HG02798 (cell line): ENCODE data around the gene LITAF.
"Not testable (repeated sequence)": the region's sequence is repeated elsewhere in the genome, so short reads cannot be mapped to it uniquely, and the experiment has no call there.

ENCODE experiments used
- ATAC-seq: cut with Tn5 transposase; IDR thresholded peaks from one replicate; pipeline ENCODE4 v1.9.1; 2021; ENCODE audit warnings: mild to moderate bottlenecking; ENCODE audit not compliant: unreplicated experiment, poor library complexity

The LITAF gene

DNA sequence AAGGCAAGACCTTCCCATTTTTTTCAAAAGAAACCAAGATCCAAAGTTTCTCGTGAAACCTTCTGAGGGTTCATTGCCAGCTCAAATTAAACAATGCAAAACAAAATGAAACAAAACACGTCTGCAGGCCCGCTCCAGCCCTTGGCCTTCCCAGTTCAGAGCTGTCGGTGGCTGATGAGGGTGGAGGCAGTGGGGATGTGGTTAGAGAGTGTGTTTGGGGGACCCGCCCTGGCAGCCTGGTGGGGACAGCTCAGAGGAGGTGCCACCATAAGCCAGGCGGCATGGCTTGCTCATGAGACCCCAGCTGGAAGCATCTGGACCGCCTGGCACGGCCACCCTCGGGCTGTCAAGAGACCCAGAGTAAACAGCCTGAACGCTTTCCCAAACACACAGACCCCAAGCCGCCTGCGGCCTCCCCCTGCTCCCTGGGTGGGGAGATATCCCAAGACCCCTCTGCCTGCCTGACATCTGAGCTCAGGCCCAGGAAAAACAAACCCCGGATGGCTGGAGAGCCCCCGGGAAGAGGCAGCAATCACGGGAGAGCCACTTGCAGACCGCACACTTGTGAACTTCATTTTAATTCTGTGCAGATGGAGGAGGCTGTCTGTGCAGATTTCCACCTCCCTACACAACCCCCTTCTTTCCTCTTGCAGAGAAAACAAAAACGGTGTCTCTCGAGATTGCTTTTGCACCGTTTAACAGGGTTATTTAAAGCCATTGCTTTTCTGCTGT, 35.4 kb upstream of the LITAF start:
- ATAC-seq = peak; percentile 46

DNA sequence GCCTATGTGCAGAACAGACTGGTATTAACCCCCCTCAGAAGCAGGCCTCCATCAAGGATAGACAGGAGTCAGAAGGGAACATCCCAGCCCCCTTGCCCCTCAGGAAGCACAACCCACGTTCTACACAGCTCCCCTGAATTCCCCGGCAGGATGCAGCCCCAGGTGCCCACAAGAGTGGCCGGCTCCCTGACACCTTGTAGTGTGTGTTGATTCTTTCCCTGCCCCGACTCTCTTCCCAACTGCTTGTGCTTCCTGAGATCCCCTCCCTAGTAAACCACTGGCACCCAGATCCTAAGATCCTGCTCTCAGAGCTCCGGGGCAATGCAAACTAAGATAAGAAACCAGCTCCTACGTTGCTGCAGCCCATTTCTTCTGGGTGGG, 34.8 kb upstream of the LITAF start:
- no peak for ATAC-seq

DNA sequence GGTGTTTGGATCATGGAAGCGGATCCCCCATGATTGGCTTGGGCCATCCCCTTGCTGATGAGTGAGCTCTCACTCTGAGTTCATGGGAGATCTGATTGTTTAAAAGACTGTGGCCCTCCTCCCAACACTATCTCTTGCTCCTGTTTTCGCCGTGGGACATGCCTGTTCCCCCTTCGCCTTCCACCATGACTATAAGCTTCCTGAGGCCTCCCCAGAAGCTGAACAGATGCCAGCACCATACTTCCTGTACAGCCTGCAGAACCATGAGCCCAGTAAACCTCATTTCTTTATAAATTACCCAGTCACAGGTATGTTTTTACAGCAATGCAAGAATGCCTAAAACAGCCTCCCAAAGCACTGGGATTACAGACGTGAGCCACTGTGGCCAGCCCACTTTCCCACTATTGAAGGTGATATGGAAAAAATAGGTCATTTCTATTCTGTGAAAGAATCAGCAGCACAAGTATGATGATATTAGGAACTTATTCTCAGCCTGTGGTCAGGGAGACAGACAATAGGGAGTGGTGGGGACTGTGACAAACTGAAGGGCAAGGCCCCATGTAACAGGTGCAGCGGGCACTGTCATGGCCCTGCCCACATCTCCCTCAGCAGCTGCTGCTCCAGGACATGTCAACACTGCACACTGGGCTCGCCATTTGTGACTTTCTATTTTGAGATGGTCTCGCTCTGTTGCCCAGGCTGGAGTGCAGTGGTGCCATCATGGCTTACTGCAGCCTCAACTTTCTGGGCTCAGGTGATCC, 33.7 kb upstream of the LITAF start:
- ATAC-seq = no peak

DNA sequence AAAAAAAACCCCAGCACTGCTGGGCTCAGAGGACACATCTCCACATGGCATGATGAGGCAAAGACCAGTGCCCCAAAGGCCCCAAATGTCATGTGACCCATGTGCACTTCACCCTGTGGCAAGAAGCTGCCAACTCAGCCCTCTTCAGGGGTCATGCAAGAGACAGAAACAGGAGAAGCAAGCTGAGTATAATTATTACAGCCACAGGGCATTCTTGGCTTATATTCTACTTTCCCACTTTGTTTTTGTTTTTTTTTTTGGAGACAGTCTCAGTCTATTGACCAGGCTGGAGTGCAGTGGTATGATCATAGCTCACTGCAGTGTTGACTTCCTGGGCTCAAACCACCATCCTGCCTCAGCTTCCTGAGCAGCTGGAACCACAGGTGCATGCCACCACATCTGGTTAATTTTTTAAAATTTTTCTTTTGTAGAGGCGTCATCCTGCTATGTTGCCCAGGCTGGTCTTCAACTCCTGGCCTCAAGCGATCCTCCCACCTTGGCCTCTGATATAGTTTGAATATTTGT, 32.7 kb upstream of the LITAF start:
- no peak for ATAC-seq

DNA sequence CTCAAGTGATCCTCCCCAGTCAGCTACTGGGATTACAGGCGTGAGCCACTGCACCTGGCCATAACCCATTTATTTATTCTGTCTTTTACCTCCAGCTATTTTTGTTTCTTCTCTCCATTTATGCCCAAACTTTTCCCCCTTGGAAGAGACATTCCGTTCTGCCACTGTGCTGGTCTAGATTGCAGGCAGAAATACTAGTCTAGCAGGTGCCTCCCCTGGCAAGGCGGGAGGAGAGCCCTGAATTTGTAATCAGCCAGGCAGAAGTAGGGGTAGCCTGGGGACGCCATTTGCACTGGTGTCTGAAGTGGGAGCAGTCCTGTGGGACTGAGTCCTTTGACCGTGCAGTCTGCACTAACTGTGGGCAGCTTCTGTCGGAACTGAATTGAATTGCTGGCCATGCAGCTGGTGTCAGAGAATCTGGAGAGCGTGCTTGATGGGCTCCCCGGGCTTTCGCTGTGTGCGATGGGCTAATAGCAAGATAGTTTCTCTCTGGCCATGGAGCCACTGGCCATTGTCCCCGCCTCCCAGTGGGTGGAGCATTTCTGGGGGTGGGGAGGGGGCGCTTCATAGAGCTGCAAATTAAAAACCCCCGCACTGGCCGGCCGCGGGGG, 31.5 kb upstream of the LITAF start:
- no peak for ATAC-seq

DNA sequence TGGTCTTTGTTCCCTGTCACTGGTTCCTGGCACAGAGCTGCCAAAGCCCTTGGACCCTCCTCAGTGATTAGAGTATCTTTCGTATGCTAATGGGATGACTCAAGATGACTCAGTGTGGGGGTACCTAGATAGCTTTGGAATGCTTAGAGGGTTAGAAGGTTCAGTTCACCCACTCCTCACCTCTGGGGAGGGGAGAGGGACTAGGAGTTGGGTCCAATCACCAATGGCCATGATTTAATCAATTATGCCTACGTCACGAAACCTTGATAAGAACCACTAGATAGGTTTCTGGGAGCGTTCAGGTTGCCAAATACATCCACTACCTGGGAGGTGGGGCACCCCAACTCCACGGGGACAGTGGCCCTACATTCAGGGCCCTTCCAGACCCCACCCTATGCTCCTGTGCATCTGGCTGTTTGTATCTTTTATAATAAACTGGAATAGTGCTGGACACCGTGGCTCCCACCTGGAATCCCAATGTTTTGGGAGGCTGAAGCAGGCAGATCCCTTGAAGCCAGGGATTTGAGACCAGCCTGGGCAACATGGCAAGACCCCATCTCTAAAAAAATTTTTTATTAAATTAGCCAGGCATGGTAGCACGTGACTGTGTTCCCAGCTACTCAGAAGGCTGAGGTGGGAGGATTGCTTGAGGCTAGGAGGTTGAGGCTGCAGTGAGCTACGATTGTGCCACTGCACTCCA, 29.2 kb upstream of the LITAF start:
- no peak for ATAC-seq

DNA sequence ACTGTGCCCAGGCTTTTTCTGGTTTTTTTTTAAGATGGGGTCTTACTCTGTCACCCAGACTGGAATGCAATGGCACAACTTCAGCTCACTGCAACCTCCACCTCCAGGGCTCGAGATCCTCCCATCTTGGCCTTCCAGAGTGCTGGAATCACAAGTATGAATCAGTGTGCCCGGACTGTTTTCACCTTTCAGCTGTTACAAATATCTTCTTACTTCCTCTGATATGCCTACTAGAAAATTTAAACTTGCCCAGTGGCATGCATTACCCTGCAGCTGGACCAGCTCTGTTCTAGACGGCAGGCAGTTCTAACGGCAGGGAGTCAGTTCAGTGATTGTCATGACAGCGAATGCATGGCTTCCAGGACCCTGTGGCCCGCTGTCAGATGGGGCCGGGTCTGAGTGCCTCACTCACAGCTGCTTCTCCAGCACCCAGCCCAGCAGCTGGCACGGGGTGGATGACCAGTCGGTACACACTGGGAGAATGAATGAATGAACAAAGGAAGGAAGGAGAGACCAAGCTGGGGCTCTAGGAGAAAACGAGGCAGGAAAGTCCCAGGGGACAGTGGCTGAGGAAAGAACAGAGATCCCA, 28.0 kb upstream of the LITAF start:
- ATAC-seq = no peak

DNA sequence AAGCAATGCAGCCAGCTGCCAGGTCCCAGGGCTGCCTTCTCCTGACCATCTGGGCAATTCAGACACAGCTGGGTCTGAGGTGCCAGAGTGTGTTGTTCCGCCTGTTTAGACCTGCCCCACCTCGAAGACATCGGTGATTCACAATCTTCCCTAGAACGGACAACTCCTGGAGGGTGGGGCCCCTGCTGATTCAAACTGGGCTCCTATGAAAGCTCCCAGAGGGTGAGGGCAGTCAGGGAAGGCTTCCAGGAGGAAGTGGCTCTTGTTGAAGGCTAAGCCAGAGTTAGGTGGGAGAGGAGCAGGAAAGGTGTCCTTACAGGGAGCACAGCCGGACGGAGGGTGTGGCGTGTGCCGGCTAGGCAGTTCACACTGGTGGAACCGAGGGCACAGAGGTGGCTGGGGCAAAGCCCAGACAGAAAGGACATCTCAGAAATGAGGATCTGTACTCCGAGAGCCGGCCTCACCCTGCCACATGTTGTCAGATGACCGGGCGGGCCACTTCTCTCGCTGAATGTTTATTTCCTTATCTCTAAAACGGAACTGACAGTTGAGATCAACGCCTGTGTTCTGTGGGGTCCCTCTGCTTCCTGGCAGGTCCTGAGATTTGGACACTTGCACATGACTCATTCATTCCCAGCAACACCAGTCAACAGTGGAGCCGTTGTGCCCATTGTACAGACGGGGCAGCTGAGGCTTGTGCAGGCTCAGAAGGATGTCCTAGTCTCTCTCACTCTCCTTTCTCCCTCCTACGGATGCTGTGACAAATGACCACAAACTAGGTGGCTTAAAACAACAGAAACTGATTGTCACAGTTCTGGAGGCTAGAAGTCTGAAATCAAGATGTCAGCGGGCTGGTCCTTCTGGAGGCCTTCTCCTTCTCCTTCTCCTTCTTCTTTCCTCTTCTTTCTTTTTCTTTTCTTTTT, 26.9 kb upstream of the LITAF start:
- peak; percentile 47 for ATAC-seq

DNA sequence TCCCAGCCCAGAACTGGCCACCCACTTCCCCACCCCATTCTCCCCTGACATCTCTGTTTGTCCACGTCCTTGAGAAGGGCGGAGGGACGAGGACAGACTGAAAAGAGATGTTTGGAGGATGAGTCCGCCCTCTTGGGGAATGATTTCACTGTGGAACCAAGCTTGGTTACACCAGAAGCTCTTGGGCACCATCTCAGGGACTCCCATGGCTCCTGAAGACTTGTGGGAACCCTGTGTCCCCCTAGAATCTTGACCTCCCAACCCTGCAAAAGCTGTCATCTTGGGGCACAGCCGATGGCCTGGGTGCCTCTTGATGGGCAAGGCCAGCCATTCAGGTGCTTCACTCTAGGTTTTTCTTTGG, 25.9 kb upstream of the LITAF start:
- no peak for ATAC-seq

DNA sequence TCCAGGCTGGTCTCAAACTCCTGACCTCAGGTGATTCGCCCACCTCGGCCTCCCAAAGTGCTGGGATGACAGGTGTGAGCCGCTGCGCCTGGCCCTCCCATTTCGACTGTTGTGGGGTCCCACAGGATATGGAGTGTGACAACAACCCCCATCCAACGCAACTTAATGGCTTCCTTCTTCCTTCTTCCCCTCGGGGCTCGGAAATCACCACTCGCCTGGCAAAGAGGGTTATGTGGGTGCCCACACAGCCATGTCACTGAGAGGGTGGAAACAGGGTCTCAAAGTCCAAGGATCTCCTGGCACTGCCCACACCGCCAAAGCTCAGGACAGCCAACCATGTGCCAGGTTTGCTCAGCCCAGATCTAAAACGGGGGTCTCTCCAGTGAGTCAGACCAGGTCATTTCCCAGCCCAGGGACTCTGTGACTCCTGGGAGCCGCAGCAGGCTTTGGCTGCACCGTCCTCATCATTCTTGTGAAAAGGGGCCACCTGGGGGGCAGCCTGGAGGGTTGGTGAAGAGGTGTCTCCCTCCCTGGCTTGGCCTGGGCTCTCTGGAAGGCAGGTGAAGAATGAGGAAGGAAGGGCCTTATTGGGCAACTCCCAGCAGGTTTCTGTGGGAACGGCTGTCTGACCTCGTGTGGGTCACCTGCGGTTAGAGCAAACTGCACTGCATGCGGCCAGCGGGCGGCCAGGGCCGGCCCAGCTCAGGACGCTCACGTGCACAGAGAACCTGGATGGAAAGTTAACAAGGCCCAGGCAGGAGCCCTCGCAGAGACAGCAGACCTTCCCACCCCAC, 25.3 kb upstream of the LITAF start:
- no peak for ATAC-seq

DNA sequence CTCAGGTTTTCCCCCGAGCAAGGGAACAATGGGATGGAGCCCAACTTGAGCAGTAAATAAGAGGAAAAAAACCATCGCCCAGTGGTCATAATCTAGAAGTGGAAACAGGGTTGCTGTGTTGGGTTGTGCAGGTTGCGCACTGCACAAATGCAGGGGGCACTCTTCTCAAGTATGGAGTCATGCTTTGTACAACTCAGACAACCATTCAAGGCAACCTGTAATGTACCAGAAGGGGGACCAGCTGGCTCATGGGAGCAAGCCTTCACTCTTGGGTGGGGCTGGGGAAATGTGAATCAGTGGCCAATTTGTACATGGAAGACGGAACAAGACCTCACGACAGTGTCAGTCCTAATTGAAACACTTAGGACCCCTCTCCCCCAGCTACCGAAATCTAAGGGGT, 23.9 kb upstream of the LITAF start:
- ATAC-seq = no peak

DNA sequence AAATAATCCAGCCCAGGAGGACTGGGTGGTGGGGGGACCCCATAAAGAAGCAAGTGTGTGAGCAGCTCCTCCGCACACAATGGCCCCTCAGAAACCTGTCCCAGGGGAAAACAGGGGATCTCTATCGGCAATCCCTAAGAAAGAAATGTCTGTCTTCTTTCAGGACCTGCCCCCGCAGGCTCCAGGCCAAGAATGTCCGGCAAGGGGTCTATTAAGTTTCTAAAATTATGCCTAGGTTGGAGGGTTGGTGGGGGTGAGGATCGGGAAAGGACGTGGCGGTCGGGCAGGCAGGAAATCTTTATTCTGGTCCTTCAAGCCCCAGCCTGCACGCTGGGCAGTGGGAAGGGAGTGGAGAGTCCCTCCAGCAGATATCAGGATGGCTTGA, 23.4 kb upstream of the LITAF start:
- no peak for ATAC-seq

DNA sequence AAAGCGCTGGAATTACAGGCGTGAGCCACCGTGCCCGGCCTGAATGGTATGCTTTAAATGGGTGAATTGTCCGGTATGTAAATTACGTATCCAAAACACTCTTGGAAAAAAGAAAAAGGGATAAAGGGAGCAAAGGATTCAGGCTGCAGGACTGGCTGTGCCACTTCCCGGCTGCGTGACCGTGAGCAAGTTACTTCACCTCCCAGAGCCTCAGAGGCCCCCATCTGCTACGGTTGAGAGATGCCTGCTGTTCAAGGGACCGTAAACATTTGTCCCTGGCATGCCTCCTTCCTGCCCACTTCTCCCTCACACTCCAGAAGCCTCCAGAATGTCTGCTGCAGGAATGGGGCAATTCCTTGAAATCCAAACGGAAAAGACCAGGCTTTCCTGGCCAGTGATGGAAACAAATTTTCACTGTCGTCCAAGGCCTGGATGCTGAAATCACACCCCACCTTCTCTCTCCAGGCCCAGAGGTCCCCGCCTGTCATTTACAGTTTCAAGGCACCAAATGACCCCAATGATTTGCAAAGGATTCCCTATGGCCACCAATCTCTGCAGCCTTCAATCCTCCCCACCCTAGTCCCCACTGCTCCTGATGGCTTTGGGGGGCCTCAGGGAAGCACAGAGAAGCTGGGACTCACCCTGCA, 22.9 kb upstream of the LITAF start:
- no peak for ATAC-seq

DNA sequence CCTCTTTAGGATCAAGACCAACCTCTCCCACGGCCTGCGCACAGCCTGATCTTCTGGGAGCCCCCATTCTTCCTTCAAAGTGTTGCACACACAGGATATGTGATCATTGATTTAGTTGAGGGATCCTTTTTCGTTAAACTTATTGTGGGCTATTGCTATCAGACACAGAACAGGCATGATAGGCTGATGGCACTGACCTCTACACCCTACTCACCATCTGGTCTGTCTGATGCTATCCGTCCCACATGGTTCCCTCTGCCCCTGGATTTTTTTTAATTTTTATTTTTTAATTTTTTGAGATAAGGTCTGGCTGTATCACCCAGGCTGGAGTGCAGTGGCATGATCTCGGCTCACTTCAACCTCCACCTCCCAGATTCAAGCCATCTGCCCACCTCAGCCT, 19.2 kb upstream of the LITAF start:
- no peak for ATAC-seq

DNA sequence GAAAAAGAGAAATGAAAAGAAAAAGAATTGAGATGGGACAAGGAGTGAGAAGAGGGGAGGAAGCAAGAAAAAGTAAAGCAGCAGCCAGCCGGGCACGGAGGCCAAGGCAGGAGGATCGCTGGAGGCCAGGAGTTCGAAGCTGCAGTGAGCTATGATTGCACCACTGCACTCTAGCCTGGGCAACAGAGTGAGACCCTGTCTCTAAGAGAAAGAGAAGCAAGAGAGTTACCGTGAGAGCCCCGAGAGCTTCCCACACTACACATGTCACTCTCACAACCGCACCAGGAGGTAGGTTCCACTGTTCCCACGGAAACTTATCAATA, 18.8 kb upstream of the LITAF start:
- no peak for ATAC-seq

DNA sequence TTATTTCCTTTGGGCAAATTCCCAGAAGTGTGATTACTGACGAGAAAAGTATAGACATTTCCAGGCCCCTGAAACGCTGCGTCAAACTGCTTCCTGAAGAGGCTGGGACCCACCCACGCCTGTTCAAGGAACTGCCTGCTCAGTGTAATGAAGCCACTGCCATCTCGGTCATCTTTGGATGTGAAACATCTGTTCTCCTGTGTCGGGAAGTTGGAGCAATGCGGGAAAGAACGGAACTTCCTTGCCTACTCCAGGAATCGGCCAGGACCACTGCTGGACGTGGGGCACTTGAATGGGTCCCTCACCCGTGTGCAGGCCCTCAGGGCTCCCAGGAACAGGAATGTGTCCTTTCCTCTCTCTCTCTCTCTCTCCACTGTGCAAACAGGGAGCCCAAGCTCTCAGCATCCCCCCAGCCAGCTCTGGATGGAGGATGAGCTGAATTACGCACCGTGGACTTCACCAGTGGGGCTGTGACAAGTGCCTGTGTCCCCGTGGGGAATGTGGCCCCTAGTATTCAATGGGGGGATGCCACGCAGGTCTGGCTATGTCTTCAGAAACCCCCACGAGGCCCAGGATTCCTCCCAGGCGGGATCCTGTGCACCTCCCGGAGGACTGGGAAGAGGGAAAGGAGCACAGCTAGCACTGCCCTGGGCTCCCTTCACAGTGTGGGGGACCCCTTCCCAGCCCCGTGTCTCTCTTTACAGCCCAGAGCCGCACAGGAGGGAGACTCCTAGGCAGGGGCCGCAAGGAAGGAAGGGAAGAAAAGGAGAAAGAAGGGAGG, 18.3 kb upstream of the LITAF start:
- no peak for ATAC-seq

DNA sequence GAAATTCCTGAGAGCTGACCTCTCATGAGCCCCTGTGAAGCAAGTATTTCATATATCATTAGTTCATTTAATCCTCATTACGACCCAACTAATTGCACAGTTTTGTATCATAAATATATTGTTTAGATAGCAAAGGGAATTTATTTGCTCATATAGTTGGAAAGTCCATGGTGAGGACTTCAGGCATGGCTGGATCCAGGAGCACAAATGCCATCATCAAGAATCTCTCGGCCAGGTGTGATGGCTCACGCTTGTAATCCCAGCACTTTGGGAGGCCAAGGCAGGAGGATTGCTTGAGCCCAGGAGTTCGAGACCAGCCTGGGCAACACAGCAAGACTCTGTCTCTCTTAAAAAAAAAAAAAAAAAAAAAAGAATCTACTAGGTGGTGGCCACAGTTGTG, 17.6 kb upstream of the LITAF start:
- not testable (repeated sequence) for ATAC-seq

DNA sequence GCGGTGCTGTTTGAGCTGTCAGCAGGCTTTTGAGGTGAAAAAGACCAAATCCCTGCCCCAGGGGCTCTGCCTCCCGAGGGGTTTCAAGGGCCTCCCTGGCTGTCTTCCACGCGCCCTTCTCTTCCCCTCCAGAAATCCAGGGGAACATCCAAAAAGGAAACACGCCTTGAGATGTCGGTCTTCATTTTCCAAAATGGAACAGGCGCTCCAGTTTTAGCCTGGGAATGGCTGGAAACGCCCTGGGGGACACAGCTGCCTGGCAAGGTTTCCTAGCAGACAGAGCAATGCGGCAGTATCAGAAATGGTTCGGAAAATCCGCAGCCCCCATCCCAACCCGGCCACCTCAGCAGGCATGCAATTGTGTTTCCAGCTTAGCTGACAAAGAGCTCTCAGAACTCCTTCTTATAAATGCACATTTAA, 16.6 kb upstream of the LITAF start:
- ATAC-seq = no peak
